ENCODE measurements around the gene CSAG3. TPM values are rescaled to one million over a fixed set of nuclear protein-coding genes. Genes with fewer than 3 reads are reported as not detected.

The CSAG3 gene
- total and polyA plus RNA-seq, 2 of the 8 experiments (the other 6 are each of a cell fraction or from before 2014, with no cell fraction given), result 0.12 TPM; not detected in 1

GRCh38 chrX:152725409-152725808 is 33.6 kb upstream of the CSAG3 start:
- H4K5ac ChIP-seq (ENCODE audit: insufficient read length, low read depth, low read length), result no peak overlapping the region
- no peak overlapping the region for H3K4ac ChIP-seq (replicated peaks; ENCODE audit: insufficient read length, low read depth, low read length)
- H3K9ac ChIP-seq (replicated peaks in 1 of 4; ENCODE audit: extremely low read depth in 1 of 4, low read depth in 3 of 4, low read length in 3 of 4), result no peak overlapping the region
- POLR2A ChIA-PET (ENCODE audit: partially characterized antibody), result no interaction called here
- no peaks in the 10 kb centered on the region for H3K79me1 ChIP-seq (ENCODE audit: low read depth, low read length)
- DNase-seq (ENCODE audit: low read depth in 1 of 2, low spot score in 2 of 2), result no peak
- H4K91ac ChIP-seq (replicated peaks; ENCODE audit: insufficient read length, low read length), result no peak overlapping the region
- no peaks in the 10 kb centered on the region for H4K20me1 ChIP-seq (replicated peaks in 1 of 2; ENCODE audit: control insufficient read depth in 1 of 2, insufficient read depth in 2 of 2, low read length in 2 of 2)
- no peaks in the 10 kb centered on the region for H3K79me2 ChIP-seq (ENCODE audit: control insufficient read depth in 1 of 2, insufficient read depth in 2 of 2, low read length in 2 of 2)
- no peak overlapping the region for H2AK5ac ChIP-seq (ENCODE audit: low read depth, low read length)
- no peak overlapping the region for H2BK15ac ChIP-seq (ENCODE audit: low read length)
- H2BK20ac ChIP-seq (ENCODE audit: low read length), result no peak overlapping the region
- no peak overlapping the region for H3K4me3 ChIP-seq (ENCODE audit: extremely low read depth in 1 of 4, insufficient read depth in 2 of 4, low read depth in 3 of 4, low read length in 4 of 4)
- no peak overlapping the region for H3K4me2 ChIP-seq (ENCODE audit: insufficient read depth in 1 of 2, low read depth in 2 of 2, low read length in 2 of 2)
- no CpG with 5 or more reads among the region's 7 CpGs for WGBS, 2 experiments (ENCODE audit: extremely low coverage in 1 of 2, insufficient coverage in 1 of 2, insufficient read length in 1 of 2, insufficient replicate concordance in 2 of 2, low coverage in 1 of 2, low lambda C conversion rate in 2 of 2, missing lambda C conversion rate in 1 of 2)
- no peak overlapping the region for H2BK120ac ChIP-seq (replicated peaks; ENCODE audit: low read depth, low read length)
- no peak overlapping the region for H2BK12ac ChIP-seq (ENCODE audit: low read depth, low read length)
- no peak for TF ChIP-seq HDAC6 (IDR thresholded peaks at IDR 0.05; ENCODE audit: low read depth, low read length)
- no peak for FAIRE-seq
- no peak overlapping the region for H2AFZ ChIP-seq (ENCODE audit: low read length)
- H3K18ac ChIP-seq (ENCODE audit: extremely low read depth, low read length), result no peak overlapping the region
- CTCF ChIA-PET (ENCODE audit: partially characterized antibody), result no interaction called here
- no peak overlapping the region for H3K56ac ChIP-seq (replicated peaks; ENCODE audit: insufficient read length, low read depth, low read length)
- H3K4me1 ChIP-seq (replicated peaks in 1 of 4; ENCODE audit: control insufficient read depth in 3 of 4, insufficient read depth in 4 of 4, low read length in 3 of 4), result no peaks in the 10 kb centered on the region
- no peak overlapping the region for H3K14ac ChIP-seq (ENCODE audit: insufficient read length)
- no peaks in the 10 kb centered on the region for H3K9me3 ChIP-seq (ENCODE audit: insufficient read depth in 2 of 2, low read depth in 1 of 2, low read length in 1 of 2)
- H3K23ac ChIP-seq (ENCODE audit: insufficient read length), result no peak overlapping the region
- H3K23me2 ChIP-seq (ENCODE audit: low read depth, low read length), result no peaks in the 10 kb centered on the region
- no peaks in the 10 kb centered on the region for H3K36me3 ChIP-seq (ENCODE audit: control insufficient read depth in 2 of 4, insufficient read depth in 4 of 4, low read length in 3 of 4)
- H3K27ac ChIP-seq (ENCODE audit: low read depth, low read length), result no peak overlapping the region
- H4K8ac ChIP-seq (ENCODE audit: extremely low read depth, insufficient read depth, low read length), result no peak overlapping the region
- H2BK5ac ChIP-seq (ENCODE audit: low read depth, low read length), result no peak overlapping the region
- H3K27me3 ChIP-seq (replicated peaks in 1 of 4; ENCODE audit: control insufficient read depth in 3 of 4, extremely low read depth in 1 of 4, insufficient read depth in 3 of 4, low read length in 3 of 4), result no peaks in the 10 kb centered on the region
